Measurements from ENCODE around the gene PPP1R10. TPM values are rescaled to one million over a fixed set of nuclear protein-coding genes. Genes with fewer than 3 reads are reported as not detected.

The PPP1R10 gene
- total and polyA plus RNA-seq, 2 of the 13 experiments (the other 11 are each of a cell fraction or from before 2014, with no cell fraction given) = 26.3 to 38.4 TPM

GRCh38 chr6:30610065-30610464 is 7.0 kb downstream of the PPP1R10 start:
- Histone ChIP-seq H3K4me3 (replicated peaks in 1 of 3; ENCODE audit: insufficient read depth in 1 of 3, low read depth in 2 of 3, low read length in 3 of 3) (no peak overlapping the region), H3K27ac (ENCODE audit: extremely low read length, insufficient read depth, low read length) (no peak overlapping the region), H3K9me3 (ENCODE audit: low read length) (no peaks in the 10 kb centered on the region), H3K4me2 (ENCODE audit: low read depth, low read length) (no peak overlapping the region), H3K36me3 (replicated peaks in 1 of 2; ENCODE audit: control insufficient read depth in 1 of 2, insufficient read depth in 2 of 2, low read length in 2 of 2) (peaks cover 23 to 38% of the 10 kb centered on the region in 2 experiments), H3K79me2 (ENCODE audit: insufficient read depth, low read length) (peaks cover 4% of the 10 kb centered on the region), H3K9ac (ENCODE audit: insufficient read depth, low read depth, low read length) (no peak overlapping the region), H3K4me1 (ENCODE audit: insufficient read depth, low read length) (peaks cover 22% of the 10 kb centered on the region), H2AFZ (ENCODE audit: low read length) (no peak overlapping the region), H4K20me1 (ENCODE audit: insufficient read depth, low read length) (peaks cover 5% of the 10 kb centered on the region), H3K27me3 (ENCODE audit: control insufficient read depth in 1 of 2, insufficient read depth in 2 of 2, low read length in 2 of 2) (no peaks in the 10 kb centered on the region)
- CTCF ChIA-PET (ENCODE audit: low intra/inter-chr PET ratio, low total read pairs) = no interaction called here
- 94% methylated on average over 4 of the region's 4 CpGs for WGBS (ENCODE audit: low lambda C conversion rate)
- FAIRE-seq (no peak), ATAC-seq (no peak), DNase-seq (ENCODE audit: low spot score) (no peak)
- BruUV-seq (replicated peaks) = no TSS peak
- intact Hi-C loops (cut with micrococcal nuclease; ENCODE audit: unreplicated experiment) = no loop called here
- POLR2A ChIA-PET = interaction anchor here (0.8 to 1.5 kb wide), 4 partner anchors 9 to 39 kb away, joined by 3 to 14 read pairs (median 6); partner anchors contain the start of gene ABCF1
- TF ChIP-seq, protein P1, sequence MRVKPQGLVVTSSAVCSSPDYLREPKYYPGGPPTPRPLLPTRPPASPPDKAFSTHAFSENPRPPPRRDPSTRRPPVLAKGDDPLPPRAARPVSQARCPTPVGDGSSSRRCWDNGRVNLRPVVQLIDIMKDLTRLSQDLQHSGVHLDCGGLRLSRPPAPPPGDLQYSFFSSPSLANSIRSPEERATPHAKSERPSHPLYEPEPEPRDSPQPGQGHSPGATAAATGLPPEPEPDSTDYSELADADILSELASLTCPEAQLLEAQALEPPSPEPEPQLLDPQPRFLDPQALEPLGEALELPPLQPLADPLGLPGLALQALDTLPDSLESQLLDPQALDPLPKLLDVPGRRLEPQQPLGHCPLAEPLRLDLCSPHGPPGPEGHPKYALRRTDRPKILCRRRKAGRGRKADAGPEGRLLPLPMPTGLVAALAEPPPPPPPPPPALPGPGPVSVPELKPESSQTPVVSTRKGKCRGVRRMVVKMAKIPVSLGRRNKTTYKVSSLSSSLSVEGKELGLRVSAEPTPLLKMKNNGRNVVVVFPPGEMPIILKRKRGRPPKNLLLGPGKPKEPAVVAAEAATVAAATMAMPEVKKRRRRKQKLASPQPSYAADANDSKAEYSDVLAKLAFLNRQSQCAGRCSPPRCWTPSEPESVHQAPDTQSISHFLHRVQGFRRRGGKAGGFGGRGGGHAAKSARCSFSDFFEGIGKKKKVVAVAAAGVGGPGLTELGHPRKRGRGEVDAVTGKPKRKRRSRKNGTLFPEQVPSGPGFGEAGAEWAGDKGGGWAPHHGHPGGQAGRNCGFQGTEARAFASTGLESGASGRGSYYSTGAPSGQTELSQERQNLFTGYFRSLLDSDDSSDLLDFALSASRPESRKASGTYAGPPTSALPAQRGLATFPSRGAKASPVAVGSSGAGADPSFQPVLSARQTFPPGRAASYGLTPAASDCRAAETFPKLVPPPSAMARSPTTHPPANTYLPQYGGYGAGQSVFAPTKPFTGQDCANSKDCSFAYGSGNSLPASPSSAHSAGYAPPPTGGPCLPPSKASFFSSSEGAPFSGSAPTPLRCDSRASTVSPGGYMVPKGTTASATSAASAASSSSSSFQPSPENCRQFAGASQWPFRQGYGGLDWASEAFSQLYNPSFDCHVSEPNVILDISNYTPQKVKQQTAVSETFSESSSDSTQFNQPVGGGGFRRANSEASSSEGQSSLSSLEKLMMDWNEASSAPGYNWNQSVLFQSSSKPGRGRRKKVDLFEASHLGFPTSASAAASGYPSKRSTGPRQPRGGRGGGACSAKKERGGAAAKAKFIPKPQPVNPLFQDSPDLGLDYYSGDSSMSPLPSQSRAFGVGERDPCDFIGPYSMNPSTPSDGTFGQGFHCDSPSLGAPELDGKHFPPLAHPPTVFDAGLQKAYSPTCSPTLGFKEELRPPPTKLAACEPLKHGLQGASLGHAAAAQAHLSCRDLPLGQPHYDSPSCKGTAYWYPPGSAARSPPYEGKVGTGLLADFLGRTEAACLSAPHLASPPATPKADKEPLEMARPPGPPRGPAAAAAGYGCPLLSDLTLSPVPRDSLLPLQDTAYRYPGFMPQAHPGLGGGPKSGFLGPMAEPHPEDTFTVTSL (CRISPR knock-in tag; IDR thresholded peaks at IDR 0.05; ENCODE audit: borderline replicate concordance) = 0 out of 2 replicates have a peak, but pooled peaks have one; percentile 1
- TF ChIP-seq ZFP37 (CRISPR knock-in tag; IDR thresholded peaks at IDR 0.05; ENCODE audit: borderline replicate concordance) = no peak
- TF ChIP-seq RBM22 (optimal IDR thresholded peaks at IDR 0.05; ENCODE audit: low read length) = peak; percentile 29
- TF ChIP-seq POLR2G (IDR thresholded peaks at IDR 0.05; ENCODE audit: low read depth, low read length) = peak; percentile 75
- TF ChIP-seq POLR2A (IDR thresholded peaks at IDR 0.05; ENCODE audit: insufficient read depth in 1 of 2, low read depth in 2 of 2, low read length in 2 of 2) = peak in 1 of 2 experiments; percentile 27; a peak in 2 of 4 replicates
- in situ Hi-C loops (cut with HindIII; ENCODE audit: extremely low pct_ligation_motif_present, low pct_unique_long_range_greater_than_20kb) = no loop called here
